D721Med (cell line): ENCODE results near the gene GLRX5.

ENCODE experiments used
- DNase-seq: peaks from one replicate; pipeline ENCODE4 v3.0.0; 2011; ENCODE audit warnings: low spot score; ENCODE audit not compliant: insufficient read length
- FAIRE-seq: peaks from 2 replicates; lab custom pipeline; 2011; peaks lifted over from hg19 to GRCh38; lab: Jason Lieb, UNC
- CTCF ChIP-seq: IDR thresholded peaks from 2 replicates; pipeline ENCODE4 v1.5.1; 2012; ENCODE audit warnings: mild to moderate bottlenecking, control low read depth; ENCODE audit not compliant: insufficient read depth; ENCODE audit errors: missing control alignments

Gene GLRX5

GRCh38 chr14:95551435-95551834 is 16.6 kb downstream of the GLRX5 start:
- no peak for TF ChIP-seq CTCF
- no peak for FAIRE-seq
- no peak for DNase-seq

GRCh38 chr14:95553141-95553540 is 18.3 kb downstream of the GLRX5 start:
- DNase-seq (no peak), FAIRE-seq (no peak)
- TF ChIP-seq CTCF: no peak

GRCh38 chr14:95555053-95555452 is 20.2 kb downstream of the GLRX5 start:
- no peak for DNase-seq
- FAIRE-seq: no peak
- TF ChIP-seq CTCF: no peak

GRCh38 chr14:95557291-95557690 is 22.4 kb downstream of the GLRX5 start:
- FAIRE-seq (no peak), DNase-seq (no peak)
- TF ChIP-seq CTCF: no peak

GRCh38 chr14:95557832-95558231 is 23.0 kb downstream of the GLRX5 start:
- DNase-seq: no peak
- no peak for FAIRE-seq
- no peak for TF ChIP-seq CTCF

GRCh38 chr14:95559203-95559602 is 24.4 kb downstream of the GLRX5 start:
- no peak for FAIRE-seq
- DNase-seq: no peak
- no peak for TF ChIP-seq CTCF

GRCh38 chr14:95561001-95561412 is 26.2 kb downstream of the GLRX5 start:
- FAIRE-seq (peak; percentile 76), DNase-seq (peak; percentile 62)
- TF ChIP-seq CTCF: peak; percentile 94
